Activated T-cell treated with anti-CD3 and anti-CD28 coated beads for 4 hours (primary cell): ENCODE results near the gene CAMK1D.
A peak's percentile ranks its signal among the peaks of the same experiment; 100 is the strongest.
"Not testable (repeated sequence)": the region's sequence is repeated elsewhere in the genome, so short reads cannot be mapped to it uniquely, and the experiment has no call there.

Experiments used
- DNase-seq: peaks from one replicate; pipeline ENCODE4 v3.0.0-alpha.2; 2020

CAMK1D gene

GRCh38 chr10:12434277-12434676 is 84.9 kb downstream of the CAMK1D start:
- DNase-seq: no peak

- not testable (repeated sequence) for DNase-seq
Measured at GRCh38 chr10:12434677-12435076, 85.3 kb downstream of the CAMK1D start.

- no peak for DNase-seq
Measured at GRCh38 chr10:12435348-12435747, 86.0 kb downstream of the CAMK1D start.

DNA sequence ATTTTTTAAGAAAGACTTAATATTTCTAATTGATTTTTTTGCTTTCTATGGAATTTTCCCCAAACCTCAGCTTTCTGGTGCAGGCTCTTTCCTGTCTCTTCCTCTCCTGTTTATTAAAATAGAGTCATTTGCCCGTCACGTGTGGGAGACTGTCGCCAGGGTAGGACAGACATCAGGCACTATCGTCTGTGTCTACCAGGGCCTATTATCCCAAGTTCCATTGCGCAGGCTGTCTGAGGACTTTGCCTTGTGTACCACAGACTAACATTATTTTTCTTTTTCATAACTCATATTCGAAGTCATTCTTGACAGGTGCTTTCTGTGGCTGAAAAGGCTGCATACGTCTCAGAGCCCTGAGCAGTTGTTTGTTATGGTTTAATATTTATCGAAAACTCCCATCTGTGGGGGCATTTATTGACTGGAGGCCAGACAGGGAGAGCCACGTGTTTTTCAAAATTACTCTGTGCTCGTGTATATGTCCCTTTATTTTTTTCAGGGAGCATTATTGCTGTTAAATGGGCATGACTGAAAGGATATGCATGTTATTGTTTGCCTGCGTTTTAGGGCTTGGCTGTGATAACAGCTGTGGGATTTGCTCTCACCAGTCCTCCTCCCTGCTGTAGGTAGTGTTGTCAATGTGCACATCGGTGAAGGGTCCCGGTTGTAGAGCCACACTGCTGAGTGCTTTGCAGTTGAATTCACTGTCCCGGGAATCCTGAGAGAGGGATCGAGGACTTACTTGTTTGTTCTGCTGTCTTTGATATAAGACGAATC is 89.8 kb downstream of the CAMK1D start:
- no peak for DNase-seq

DNA sequence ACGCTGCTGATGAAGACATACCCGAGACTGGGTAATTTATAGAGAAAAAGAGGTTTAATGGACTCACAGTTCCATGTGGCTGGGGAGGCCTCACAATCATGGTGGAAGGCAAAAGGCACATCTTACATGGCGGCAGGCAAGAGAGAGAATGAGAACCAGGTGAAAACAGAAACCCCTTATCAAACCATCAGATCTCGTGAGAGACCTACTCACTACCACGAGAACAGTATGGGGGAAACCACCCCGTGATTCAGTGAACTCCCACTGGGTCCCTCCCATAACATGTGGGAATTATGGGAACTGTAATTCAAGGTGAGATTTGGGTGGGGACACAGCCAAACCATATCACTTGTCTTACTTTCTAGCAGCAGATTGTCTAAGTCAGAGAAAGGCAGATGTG is 90.4 kb downstream of the CAMK1D start:
- DNase-seq: not testable (repeated sequence)

- no peak for DNase-seq
Measured at GRCh38 chr10:12443026-12443425, 93.7 kb downstream of the CAMK1D start.

DNA sequence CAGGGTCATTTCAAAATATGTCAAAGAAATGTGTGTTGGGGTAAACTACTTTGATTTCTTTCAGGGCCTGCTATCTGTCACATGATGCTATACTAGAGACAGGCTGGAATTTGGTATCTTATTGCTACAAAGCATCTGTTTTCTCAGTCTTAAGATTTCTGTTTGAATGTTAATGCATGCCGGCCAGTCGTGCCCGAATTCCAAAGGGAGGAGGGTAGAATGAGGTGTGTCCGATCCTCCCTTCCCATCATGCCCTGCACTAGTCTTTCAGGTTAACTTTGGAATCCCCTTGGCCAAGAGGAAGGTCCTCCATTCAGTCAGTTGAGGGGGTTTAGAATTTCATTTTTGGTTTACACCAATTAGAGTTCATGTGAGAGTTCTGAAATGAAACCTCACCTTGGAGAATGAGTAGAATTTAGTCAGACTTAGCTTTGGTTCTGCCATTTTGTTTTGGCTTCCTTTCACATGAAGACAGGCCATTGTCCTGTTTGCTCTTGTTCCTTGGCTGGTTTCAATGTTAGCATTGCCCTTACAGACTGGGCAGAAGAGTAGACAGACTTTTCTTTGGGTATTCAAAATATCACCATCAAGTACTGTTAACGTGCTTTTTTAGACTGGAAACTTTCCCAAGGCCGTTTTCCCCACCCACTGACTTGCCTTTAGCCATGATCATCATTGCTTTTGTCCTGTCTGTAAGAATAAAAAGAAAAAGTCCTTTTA is 95.8 kb downstream of the CAMK1D start:
- no peak for DNase-seq

- no peak for DNase-seq
Measured at GRCh38 chr10:12445701-12446334, 96.5 kb downstream of the CAMK1D start.

GRCh38 chr10:12448340-12448728 is 99.0 kb downstream of the CAMK1D start:
- no peak for DNase-seq

GRCh38 chr10:12448729-12449391 is 99.5 kb downstream of the CAMK1D start:
- DNase-seq: peak; percentile 63

DNA sequence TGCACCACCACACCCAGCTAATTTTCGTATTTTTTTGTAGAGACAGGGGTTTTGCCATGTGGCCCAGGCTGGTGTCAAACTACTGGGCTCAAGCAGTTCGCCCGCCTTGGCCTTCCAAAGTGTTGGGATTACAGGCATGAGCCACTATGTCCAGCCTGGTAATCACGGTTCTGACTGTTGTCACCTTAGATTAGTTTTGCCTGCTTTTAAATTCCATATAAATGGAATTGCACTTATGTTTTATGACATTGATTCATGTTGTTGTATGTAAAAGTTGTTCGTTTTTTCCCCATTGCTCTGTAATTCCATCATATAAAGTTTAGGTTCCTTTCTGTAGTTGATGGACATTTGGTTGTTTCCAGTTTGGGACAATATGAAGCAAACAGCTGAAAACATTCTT is 106.0 kb downstream of the CAMK1D start:
- DNase-seq: no peak

- no peak for DNase-seq
Measured at GRCh38 chr10:12455766-12456165, 106.4 kb downstream of the CAMK1D start.

- no peak for DNase-seq
Measured at GRCh38 chr10:12459340-12459739, 110.0 kb downstream of the CAMK1D start.

DNA sequence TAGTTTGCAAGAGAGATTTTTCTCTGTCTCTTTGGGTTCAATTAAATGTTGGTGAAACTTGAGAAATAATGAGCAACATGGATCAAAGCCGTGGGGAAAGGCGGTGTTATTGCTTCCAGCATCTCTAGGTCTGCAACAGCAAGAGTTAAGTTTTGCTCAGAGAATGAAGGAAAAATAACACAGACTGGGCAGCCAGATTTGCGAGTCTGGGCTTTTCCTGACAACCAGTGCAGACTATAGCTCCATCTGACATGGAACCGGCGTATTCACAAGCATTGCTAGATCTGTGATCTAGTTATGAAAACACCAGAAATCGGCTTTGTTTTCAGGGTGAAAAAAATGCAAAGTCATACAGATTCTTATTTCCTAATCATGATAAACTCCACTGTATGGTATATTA is 110.4 kb downstream of the CAMK1D start:
- DNase-seq: no peak

GRCh38 chr10:12463459-12463838 is 114.1 kb downstream of the CAMK1D start:
- DNase-seq: no peak

DNA sequence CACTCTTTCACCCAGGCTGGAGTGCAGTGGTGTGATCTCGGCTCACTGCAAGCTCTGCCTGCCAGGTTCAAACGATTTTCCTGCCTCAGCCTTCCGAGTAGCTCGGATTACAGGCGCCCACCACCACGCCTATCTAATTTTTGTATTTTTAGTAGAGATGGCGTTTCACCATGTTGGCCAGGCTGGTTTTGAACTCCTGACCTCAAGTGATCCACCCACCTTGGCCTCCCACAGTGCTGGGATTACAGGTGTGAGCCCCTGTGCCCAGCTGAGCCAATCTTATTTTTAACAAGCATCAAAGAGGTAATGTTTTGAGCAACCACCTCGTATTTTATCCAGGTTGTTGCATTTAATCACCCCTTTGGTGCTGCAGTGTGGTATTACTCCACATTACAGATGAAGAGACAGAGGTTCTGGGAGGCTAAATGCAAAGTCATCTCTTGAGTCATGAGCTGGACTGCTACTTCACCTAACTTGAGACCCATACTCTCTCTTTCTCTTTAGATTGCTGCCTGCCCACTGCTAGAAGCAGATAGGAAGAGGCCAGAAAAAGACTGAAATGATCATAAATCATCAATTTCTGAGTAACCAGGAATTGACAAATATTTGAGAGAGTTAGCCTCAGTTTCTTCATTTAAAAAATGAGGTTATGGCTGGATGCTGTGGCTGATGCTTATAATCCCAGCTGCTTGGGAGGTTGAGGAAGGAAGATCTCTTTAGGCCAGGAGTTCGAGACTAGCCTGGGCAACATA is 116.2 kb downstream of the CAMK1D start:
- DNase-seq: no peak

DNA sequence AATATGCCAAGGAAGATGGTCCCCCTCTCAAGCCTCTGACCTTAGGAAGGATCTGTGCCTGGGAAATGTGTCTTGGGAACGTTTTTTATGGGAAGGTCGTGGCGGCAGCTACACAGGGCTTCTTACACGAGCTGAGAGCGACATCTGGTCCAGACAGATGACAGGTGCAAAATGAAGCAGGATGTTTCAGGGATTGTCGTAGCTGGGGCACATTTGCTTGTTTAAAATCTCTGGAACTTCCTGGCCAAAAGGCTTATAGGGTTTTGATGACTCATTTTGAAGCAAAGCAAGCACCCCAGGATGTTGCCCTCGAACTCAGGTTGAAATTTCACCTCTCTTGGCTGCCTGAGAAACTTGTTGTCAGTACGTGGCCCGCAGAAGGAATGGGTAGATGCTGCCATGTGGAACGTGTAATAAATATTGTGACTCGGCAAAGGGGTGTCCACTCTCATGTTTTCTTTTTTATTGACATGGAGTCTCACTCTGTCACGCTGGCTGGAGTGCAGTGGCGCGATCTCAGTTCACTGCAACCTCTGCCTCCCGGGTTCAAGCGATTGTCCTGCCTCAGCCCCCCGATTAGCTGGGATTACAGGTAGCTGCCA is 117.5 kb downstream of the CAMK1D start:
- no peak for DNase-seq

DNA sequence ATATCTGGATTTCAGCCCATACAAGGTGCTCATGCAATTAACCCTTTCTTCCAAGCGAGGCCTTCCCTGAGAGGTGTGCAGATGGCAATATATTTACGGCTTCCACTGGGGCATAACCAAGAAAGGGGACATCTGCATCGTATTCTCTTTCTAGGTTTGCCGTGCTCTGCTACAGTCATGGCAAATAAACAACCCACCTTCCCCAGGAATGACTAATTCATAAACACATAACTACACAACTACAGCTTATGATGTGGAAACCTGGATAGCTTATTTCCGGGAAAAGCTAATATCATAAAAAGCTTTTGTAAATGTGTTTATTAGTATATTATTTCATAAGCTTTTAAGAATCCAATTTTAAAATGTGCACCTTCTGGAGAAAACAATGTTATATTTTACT is 120.0 kb downstream of the CAMK1D start:
- no peak for DNase-seq

DNA sequence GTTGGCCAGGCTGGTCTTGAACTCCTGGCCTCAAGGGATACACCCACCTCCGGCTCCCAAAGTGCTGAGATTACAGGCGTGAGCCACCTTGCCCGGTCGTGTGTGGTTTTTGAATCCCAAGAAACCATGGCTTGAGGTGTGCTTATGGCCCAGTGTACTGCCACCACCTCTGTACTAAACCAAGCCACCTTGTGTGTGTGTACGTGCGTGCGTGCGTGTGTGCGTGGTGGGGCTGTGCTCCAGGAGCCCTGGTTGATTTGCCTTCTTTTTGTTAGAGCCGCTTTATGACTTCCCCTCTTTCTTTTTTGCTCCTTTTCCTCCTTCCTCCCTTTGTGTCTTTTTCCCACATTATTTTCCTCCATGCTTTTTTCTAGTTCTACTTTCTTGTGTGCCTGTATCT is 121.4 kb downstream of the CAMK1D start:
- DNase-seq: no peak

- DNase-seq: no peak
Measured at GRCh38 chr10:12471135-12471534, 121.8 kb downstream of the CAMK1D start.

GRCh38 chr10:12473491-12473890 is 124.1 kb downstream of the CAMK1D start:
- no peak for DNase-seq

DNA sequence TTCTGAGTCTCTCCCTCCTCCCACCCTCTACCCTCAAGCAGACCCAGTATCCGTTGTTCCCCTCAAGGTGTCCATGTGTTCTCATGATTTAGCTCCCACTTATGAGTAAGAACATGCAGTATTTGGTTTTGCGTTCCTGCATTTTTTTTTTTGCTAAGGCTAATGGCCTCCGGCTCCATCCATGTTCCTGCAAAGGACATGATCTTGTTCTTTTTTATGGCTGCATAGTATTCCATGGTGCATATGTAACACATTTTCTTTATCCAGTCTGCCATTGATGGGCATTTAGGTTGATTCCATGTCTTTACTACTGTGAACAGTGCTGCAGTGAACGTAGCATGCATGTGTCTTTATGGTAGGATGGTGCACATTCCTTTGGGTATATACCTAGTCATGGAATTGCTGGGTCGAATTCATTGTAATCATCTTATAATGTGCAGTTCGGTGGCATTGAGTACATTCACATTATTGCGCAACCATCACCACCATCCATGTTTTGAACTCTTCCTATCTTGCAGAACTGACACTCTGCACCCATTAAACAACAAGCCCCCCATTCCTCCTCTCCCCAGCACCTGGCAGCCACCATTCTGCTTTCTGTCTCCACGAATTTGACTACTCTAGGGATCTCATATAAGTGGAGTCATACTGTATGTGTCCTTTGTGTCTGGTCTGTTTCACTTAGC is 125.5 kb downstream of the CAMK1D start:
- no peak for DNase-seq
